ENCODE measurements around the gene SH3PXD2B. TPM values are rescaled to one million over a fixed set of nuclear protein-coding genes. Genes with fewer than 3 reads are reported as not detected.

Gene SH3PXD2B
- total and polyA plus RNA-seq, 10 of the 15 experiments (the other 5 are each of a cell fraction or from before 2014, with no cell fraction given), result 0.05 to 1.6 (median 0.57) TPM

GRCh38 chr5:172283862-172284610, 170.3 kb downstream of the SH3PXD2B start:
- peak overlapping the region; percentile 76 for H3K4me3 ChIP-seq
- H3K27ac ChIP-seq (ENCODE audit: control insufficient read depth, insufficient read depth), result peak overlapping the region; percentile 72
- CTCF ChIA-PET, result interaction anchor here (1.3 to 1.9 kb wide), 5 partner anchors 9 to 377 kb away, joined by 3 to 13 read pairs (median 6); no protein-coding TSS in a partner anchor
- RAD21 ChIA-PET (ENCODE audit: unreplicated experiment), result interaction anchor here (1.4 to 2.9 kb wide), 5 partner anchors 9 to 172 kb away, joined by 3 to 17 read pairs (median 12); partner anchors contain the start of gene STK10
- intact Hi-C loops (cut with micrococcal nuclease; ENCODE audit: unreplicated experiment), result loop anchor here (2.0 kb wide), 2 partner anchors 59 to 173 kb away; no protein-coding TSS in a partner anchor
- H3K4me2 ChIP-seq (ENCODE audit: control insufficient read depth, insufficient read depth), result peak overlapping the region; percentile 98
- 1% methylated on average over 39 of the region's 79 CpGs for WGBS (ENCODE audit: insufficient coverage, insufficient replicate concordance, low lambda C conversion rate, missing lambda C conversion rate)
- H3K79me2 ChIP-seq (ENCODE audit: control insufficient read depth, insufficient read depth, low read length), result peaks cover 47% of the 10 kb centered on the region
- ATAC-seq (peak; percentile 85), FAIRE-seq (no peak), DNase-seq (ENCODE audit: low read depth, low spot score) (no peak)
- H3K9ac ChIP-seq (ENCODE audit: control insufficient read depth, insufficient read depth, low read length), result peak overlapping the region; percentile 84
- POLR2A ChIA-PET, result interaction anchor here (1.3 to 2.3 kb wide), 4 partner anchors 34 to 178 kb away, joined by 4 to 7 read pairs (median 5); no protein-coding TSS in a partner anchor
- no peaks in the 10 kb centered on the region; the same call in 1 of the 2 replicates for H3K4me1 ChIP-seq (ENCODE audit: control insufficient read depth, insufficient read depth, low read length)
- H3K27me3 ChIP-seq (replicated peaks in 1 of 2; ENCODE audit: control insufficient read depth in 2 of 2, insufficient read depth in 2 of 2, low read length in 1 of 2), result no peaks in the 10 kb centered on the region
- peaks cover under 1% of the 10 kb centered on the region; the same call in 2 of the 3 replicates for H3K9me3 ChIP-seq (replicated peaks; ENCODE audit: control insufficient read depth, insufficient read depth, low read length)
- BruUV-seq (replicated peaks), result no TSS peak
- H3K36me3 ChIP-seq (ENCODE audit: control insufficient read depth in 2 of 2, insufficient read depth in 2 of 2, low read length in 1 of 2), result peaks cover 0 to 9% of the 10 kb centered on the region in 2 experiments; a peak in 1 of 4 replicates
- no peaks in the 10 kb centered on the region for H4K20me1 ChIP-seq (ENCODE audit: control insufficient read depth, insufficient read depth)
- SMC1A ChIA-PET (ENCODE audit: uncharacterized antibody, unreplicated experiment), result interaction anchor here (2.1 to 4.4 kb wide), 3 partner anchors 54 to 95 kb away, joined by 9 to 54 read pairs (median 9); partner anchors contain the start of gene STK10
- in situ Hi-C loops (cut with MboI), result loop anchor here (25.0 kb wide), 1 partner anchor 872 kb away; the partner anchor contains the start of gene FGF18
- H2AFZ ChIP-seq (ENCODE audit: control insufficient read depth, low read depth, low read length), result peak overlapping the region; percentile 92
- TF ChIP-seq POLR2A (IDR thresholded peaks at IDR 0.05; ENCODE audit: low read depth, low read length), result peak; percentile 76
- no peak for TF ChIP-seq PAX8 (IDR thresholded peaks at IDR 0.05)
- no peak for TF ChIP-seq E2F4 (IDR thresholded peaks at IDR 0.05; ENCODE audit: low read depth, low read length)
- TF ChIP-seq SREBF1 (IDR thresholded peaks at IDR 0.05; ENCODE audit: low read length), result no peak
- TF ChIP-seq PAX5 (IDR thresholded peaks at IDR 0.05; ENCODE audit: borderline replicate concordance, low read depth, low read length), result no peak
- 0 out of 2 replicates have a peak, but pooled peaks have one; percentile 33 for TF ChIP-seq GATAD2B (conservative IDR thresholded peaks at IDR 0.05; ENCODE audit: low read depth)
- TF ChIP-seq SIN3A (IDR thresholded peaks at IDR 0.05; ENCODE audit: low read depth, low read length), result no peak
- peak; percentile 5; the same call in 1 of the 2 replicates for TF ChIP-seq IKZF1 (conservative IDR thresholded peaks at IDR 0.05)
- TF ChIP-seq SUZ12 (IDR thresholded peaks at IDR 0.05; ENCODE audit: unreplicated experiment), result no peak
- TF ChIP-seq NR2F1 (conservative IDR thresholded peaks at IDR 0.05), result 0 out of 2 replicates have a peak, but pooled peaks have one; percentile 11
- no peak for TF ChIP-seq NFYA (IDR thresholded peaks at IDR 0.05; ENCODE audit: borderline replicate concordance, low read depth, low read length)
- TF ChIP-seq ZNF384 (IDR thresholded peaks at IDR 0.05; ENCODE audit: borderline replicate concordance, low read depth, low read length), result no peak
- no peak for TF ChIP-seq CEBPB (IDR thresholded peaks at IDR 0.05; ENCODE audit: borderline replicate concordance in 1 of 2, low read depth in 2 of 2, low read length in 2 of 2)
- TF ChIP-seq RELB (IDR thresholded peaks at IDR 0.05; ENCODE audit: low read depth), result no peak
- TF ChIP-seq CEBPZ (IDR thresholded peaks at IDR 0.05; ENCODE audit: low read depth, low read length), result no peak

All from GM12878 (cell line).